ENCODE measurements around the gene ISM1.

The ISM1 gene

GRCh38 chr20:13313201-13313600, 92.1 kb downstream of the ISM1 start:
- no peak for DNase-seq (ENCODE audit: low spot score)

GRCh38 chr20:13317439-13317838, 96.4 kb downstream of the ISM1 start:
- DNase-seq (ENCODE audit: low spot score): no peak

GRCh38 chr20:13318871-13319521, 97.9 kb downstream of the ISM1 start:
- no peak for DNase-seq (ENCODE audit: low spot score)

GRCh38 chr20:13320702-13321101, 99.6 kb downstream of the ISM1 start:
- no peak for DNase-seq (ENCODE audit: low spot score)

- DNase-seq (ENCODE audit: low spot score): no peak
These were observed 100.3 kb downstream of the ISM1 start for GRCh38 chr20:13321416-13321815.

GRCh38 chr20:13322198-13322597, 101.1 kb downstream of the ISM1 start:
- no peak for DNase-seq (ENCODE audit: low spot score)

- DNase-seq (ENCODE audit: low spot score): no peak
These were observed 101.5 kb downstream of the ISM1 start for GRCh38 chr20:13322621-13323020.

GRCh38 chr20:13325033-13325432, 104.0 kb downstream of the ISM1 start:
- DNase-seq (ENCODE audit: low spot score): no peak

- DNase-seq (ENCODE audit: low spot score): no peak
These were observed 104.8 kb downstream of the ISM1 start for GRCh38 chr20:13325796-13326340.

- DNase-seq (ENCODE audit: low spot score): no peak
These were observed 110.5 kb downstream of the ISM1 start for GRCh38 chr20:13331536-13331935.

GRCh38 chr20:13333036-13333435, 112.0 kb downstream of the ISM1 start:
- DNase-seq (ENCODE audit: low spot score): no peak

GRCh38 chr20:13333793-13334192, 112.7 kb downstream of the ISM1 start:
- DNase-seq (ENCODE audit: low spot score): no peak

- DNase-seq (ENCODE audit: low spot score): no peak
These were observed 115.4 kb downstream of the ISM1 start for GRCh38 chr20:13336308-13337089.

- DNase-seq (ENCODE audit: low spot score): no peak
These were observed 116.2 kb downstream of the ISM1 start for GRCh38 chr20:13337090-13337784.

- DNase-seq (ENCODE audit: low spot score): no peak
These were observed 117.1 kb downstream of the ISM1 start for GRCh38 chr20:13338097-13338661.

GRCh38 chr20:13338999-13339411, 117.9 kb downstream of the ISM1 start:
- DNase-seq (ENCODE audit: low spot score): no peak

- DNase-seq (ENCODE audit: low spot score): no peak
These were observed 119.0 kb downstream of the ISM1 start for GRCh38 chr20:13340088-13340487.

- DNase-seq (ENCODE audit: low spot score): no peak
These were observed 120.8 kb downstream of the ISM1 start for GRCh38 chr20:13341737-13342393.

- DNase-seq (ENCODE audit: low spot score): no peak
These were observed 121.6 kb downstream of the ISM1 start for GRCh38 chr20:13342469-13343242.

GRCh38 chr20:13344671-13345070, 123.6 kb downstream of the ISM1 start:
- DNase-seq (ENCODE audit: low spot score): no peak

Data from hepatic stellate cell (primary cell).